HCT116 (cell line): Measurements from ENCODE around the gene SLC25A22. TPM values are rescaled to one million over a fixed set of nuclear protein-coding genes. Genes with fewer than 3 reads are reported as not detected.
A peak's percentile ranks its signal among the peaks of the same experiment; 100 is the strongest.

Experiments used
- ATAC-seq: fragments of 200-7000 bp; cut with Tn5 transposase; 2 replicates; pipeline ENCODE4 v1.9.1; 2020; ENCODE audit warnings: mild to moderate bottlenecking, moderate library complexity
- BruUV-seq: library from RNA; stranded (reverse); fragments of 400-500 nt; replicated peaks from 2 replicates; lab custom pipeline; 2021; lab: Mats Ljungman, UMichigan
- CTCF ChIA-PET: fragments of 300-600 bp; sonication (Branson Sonifier 250); formaldehyde crosslinking; loops from one replicate; lab custom pipeline; 2021; ENCODE audit warnings: antibody characterized with exemption; lab: Charles Lee
- POLR2A ChIA-PET: fragments of 300-600, 350-600 bp; sonication (Branson Sonifier 250); formaldehyde crosslinking; loops from one replicate; lab custom pipeline; 2021; ENCODE audit warnings: antibody characterized with exemption; lab: Charles Lee
- RAD21 ChIA-PET, 2 experiments: fragments of 300-600 bp; sonication (Branson Sonifier 250); formaldehyde crosslinking; loops; one replicate each; lab custom pipeline; 2023; ENCODE audit warnings: low total read pairs in 2 of 2; ENCODE audit not compliant: uncharacterized antibody in 2 of 2, unreplicated experiment in 2 of 2, low non-redundant PET in 1 of 2; lab: Charles Lee
- DNase-seq: peaks from one replicate; pipeline ENCODE4 v3.0.0-alpha.2; 2010; ENCODE audit warnings: low read depth, low spot score
- H2AFZ ChIP-seq: fragments of 200-600 bp; shearing (Covaris generic), sonication (generic); 2 replicates; pipeline ENCODE4 v1.6.1; 2017; ENCODE audit warnings: low read depth, mixed run types, mixed read lengths, antibody characterized with exemption, low read length; ENCODE audit not compliant: poor library complexity, severe bottlenecking
- H3K27ac ChIP-seq: 2 replicates; pipeline ENCODE4 v1.5.1; 2012; ENCODE audit warnings: low read depth, low read length
- H3K27me3 ChIP-seq: fragments of 200-600 bp; sonication (generic); 2 replicates; pipeline ENCODE4 v1.6.1; 2016; ENCODE audit warnings: mixed run types, low read length, mixed read lengths; ENCODE audit not compliant: insufficient read depth
- H3K36me3 ChIP-seq, 2 experiments: fragments of 200-500 bp in 1 of 2; fragments of 200-600 bp in 1 of 2; sonication (Bioruptor generic) in 1 of 2; sonication (generic) in 1 of 2; 2 replicates each; pipeline versions ENCODE4 v1.5.1 to v1.6.1; 2014 to 2016; ENCODE audit warnings: low read length in 2 of 2, inconsistent platforms in 1 of 2, mixed read lengths in 1 of 2, mixed run types in 1 of 2; ENCODE audit not compliant: insufficient read depth in 2 of 2, control insufficient read depth in 1 of 2
- H3K4me1 ChIP-seq, 2 experiments: fragments of 200-600 bp in 1 of 2; sonication (generic) in 1 of 2; 2 replicates each; pipeline versions ENCODE4 v1.5.1 to v1.6.1; 2012 to 2017; ENCODE audit warnings: low read length in 2 of 2, inconsistent platforms in 1 of 2, mild to moderate bottlenecking in 1 of 2, mixed read lengths in 1 of 2, mixed run types in 1 of 2, moderate library complexity in 1 of 2; ENCODE audit not compliant: insufficient read depth in 2 of 2, control insufficient read depth in 1 of 2
- H3K4me2 ChIP-seq: fragments of 200-600 bp; sonication (generic); 2 replicates; pipeline ENCODE4 v1.6.1; 2017; ENCODE audit warnings: mixed run types, low read length, mixed read lengths
- H3K4me3 ChIP-seq, 2 experiments: fragments of 200-600 bp in 1 of 2; sonication (generic) in 1 of 2; replicated peaks in 1 of 2; 2 replicates each; pipeline ENCODE4 v1.5.1; 2011 to 2016; ENCODE audit warnings: low read length in 2 of 2, control low read depth in 1 of 2, low read depth in 1 of 2, mild to moderate bottlenecking in 1 of 2, mixed read lengths in 1 of 2, mixed run types in 1 of 2
- H3K79me2 ChIP-seq: fragments of 200-600 bp; sonication (generic); 2 replicates; pipeline ENCODE4 v1.6.1; 2017; ENCODE audit warnings: mild to moderate bottlenecking, mixed run types, low read length, moderate library complexity, mixed read lengths; ENCODE audit not compliant: insufficient read depth
- H3K9ac ChIP-seq: fragments of 200-600 bp; sonication (generic); 2 replicates; pipeline ENCODE4 v1.6.1; 2016; ENCODE audit warnings: low read length, mixed read lengths
- H3K9me2 ChIP-seq: fragments of 200-600 bp; sonication (generic), shearing (Covaris generic); 2 replicates; pipeline ENCODE4 v1.6.1; 2017; ENCODE audit warnings: mixed run types, mild to moderate bottlenecking, moderate library complexity; ENCODE audit not compliant: insufficient read depth
- H3K9me3 ChIP-seq, 2 experiments: fragments of 200-500 bp in 1 of 2; fragments of 200-600 bp in 1 of 2; sonication (Bioruptor generic) in 1 of 2; sonication (generic) in 1 of 2; 2 replicates each; pipeline ENCODE4 v1.6.1; 2014 to 2017; ENCODE audit warnings: low read length in 2 of 2, mixed read lengths in 2 of 2, inconsistent platforms in 1 of 2, low read depth in 1 of 2, mild to moderate bottlenecking in 1 of 2, mixed run types in 1 of 2, moderate library complexity in 1 of 2; ENCODE audit not compliant: control insufficient read depth in 1 of 2, insufficient read depth in 1 of 2
- H4K20me1 ChIP-seq: fragments of 200-600 bp; sonication (generic), shearing (Covaris generic); 2 replicates; pipeline ENCODE4 v1.6.1; 2017; ENCODE audit warnings: mixed run types, mild to moderate bottlenecking, moderate library complexity; ENCODE audit not compliant: insufficient read depth
- CBX3 ChIP-seq: IDR thresholded peaks from 2 replicates; pipeline ENCODE4 v1.6.1; 2012; ENCODE audit warnings: low read depth
- CEBPB ChIP-seq: IDR thresholded peaks from 2 replicates; pipeline ENCODE4 v1.6.1; 2012; ENCODE audit warnings: low read depth
- ELF1 ChIP-seq: IDR thresholded peaks from 2 replicates; pipeline ENCODE4 v1.6.1; 2012; ENCODE audit warnings: low read depth, borderline replicate concordance
- EZH2 ChIP-seq: fragments of 200-600 bp; sonication (generic); IDR thresholded peaks from 2 replicates; pipeline ENCODE4 v1.6.1; 2017; ENCODE audit warnings: antibody characterized with exemption, mixed run types
- FOSL1 ChIP-seq: IDR thresholded peaks from 2 replicates; pipeline ENCODE4 v1.6.1; 2012; ENCODE audit warnings: low read depth
- JUND ChIP-seq: IDR thresholded peaks from 2 replicates; pipeline ENCODE4 v1.6.1; 2012
- POLR2A ChIP-seq: IDR thresholded peaks from 2 replicates; pipeline ENCODE4 v1.7.0; 2011; ENCODE audit warnings: borderline replicate concordance; ENCODE audit not compliant: insufficient read depth, insufficient read length; ENCODE audit errors: extremely low read depth
- POLR2AphosphoS5 ChIP-seq: IDR thresholded peaks from 2 replicates; pipeline ENCODE4 v1.6.1; 2011; ENCODE audit warnings: mild to moderate bottlenecking, low read depth, low read length, moderate library complexity
- RAD21 ChIP-seq: IDR thresholded peaks from 2 replicates; pipeline ENCODE4 v1.6.1; 2012; ENCODE audit warnings: low read depth, mild to moderate bottlenecking
- REST ChIP-seq: IDR thresholded peaks from 2 replicates; pipeline ENCODE4 v1.6.1; 2012; ENCODE audit warnings: low read depth
- SIN3A ChIP-seq: IDR thresholded peaks from 2 replicates; pipeline ENCODE4 v1.6.1; 2012; ENCODE audit warnings: low read depth
- SP1 ChIP-seq: IDR thresholded peaks from 2 replicates; pipeline ENCODE4 v1.6.1; 2012; ENCODE audit warnings: low read depth
- SRF ChIP-seq: IDR thresholded peaks from 2 replicates; pipeline ENCODE4 v1.6.1; 2012; ENCODE audit warnings: low read depth
- TCF7L2 ChIP-seq: IDR thresholded peaks from 2 replicates; pipeline ENCODE4 v1.7.0; 2011; ENCODE audit warnings: borderline replicate concordance, inconsistent platforms; ENCODE audit not compliant: insufficient read depth, insufficient read length; ENCODE audit errors: extremely low read depth
- YY1 ChIP-seq: IDR thresholded peaks from 2 replicates; pipeline ENCODE4 v1.6.1; 2011; ENCODE audit warnings: low read length, low read depth, moderate library complexity, mild to moderate bottlenecking; ENCODE audit not compliant: insufficient replicate concordance; ENCODE audit errors: extremely low read depth
- ZBTB33 ChIP-seq: IDR thresholded peaks from 2 replicates; pipeline ENCODE4 v1.6.1; 2011; ENCODE audit warnings: mild to moderate bottlenecking, low read length, moderate library complexity; ENCODE audit not compliant: insufficient replicate concordance; ENCODE audit errors: extremely low read depth
- ZNF274 ChIP-seq: fragments of 200-500 bp; sonication (Bioruptor generic); IDR thresholded peaks from 2 replicates; pipeline ENCODE4 v1.6.1; 2014; ENCODE audit warnings: mild to moderate bottlenecking, low read depth, low read length, inconsistent platforms
- intact Hi-C: fragments of 100-400 bp; cut with micrococcal nuclease; formaldehyde crosslinking; loops from 2 replicates; pipeline ENCODE4 v1.10.0; 2022
- total RNA-seq: library from RNA; stranded (reverse); gene quantifications from one replicate; pipeline ENCODE4 v1.2.1, GENCODE V29; 2021; ENCODE audit not compliant: unreplicated experiment
- TF ChIP-seq, protein P1 (sequence below): IDR thresholded peaks from 2 replicates; pipeline ENCODE4 v1.6.1; 2012
- TF ChIP-seq, protein P2 (sequence below), 3 experiments: fragments of 200-600 bp in 1 of 3; sonication (generic) in 1 of 3; IDR thresholded peaks in 2 of 3; conservative IDR thresholded peaks in 1 of 3; 2 replicates each; pipeline ENCODE4 v1.5.1; 2012 to 2017; ENCODE audit warnings: low read depth in 2 of 3, low read length in 2 of 3, antibody characterized with exemption in 1 of 3, borderline replicate concordance in 1 of 3, control low read depth in 1 of 3, mild to moderate bottlenecking in 1 of 3, mixed read lengths in 1 of 3, mixed run types in 1 of 3, moderate library complexity in 1 of 3; ENCODE audit not compliant: insufficient read depth in 1 of 3

Gene SLC25A22
- total RNA-seq, 1 experiment from 2014 or later = 62.0 TPM

DNA sequence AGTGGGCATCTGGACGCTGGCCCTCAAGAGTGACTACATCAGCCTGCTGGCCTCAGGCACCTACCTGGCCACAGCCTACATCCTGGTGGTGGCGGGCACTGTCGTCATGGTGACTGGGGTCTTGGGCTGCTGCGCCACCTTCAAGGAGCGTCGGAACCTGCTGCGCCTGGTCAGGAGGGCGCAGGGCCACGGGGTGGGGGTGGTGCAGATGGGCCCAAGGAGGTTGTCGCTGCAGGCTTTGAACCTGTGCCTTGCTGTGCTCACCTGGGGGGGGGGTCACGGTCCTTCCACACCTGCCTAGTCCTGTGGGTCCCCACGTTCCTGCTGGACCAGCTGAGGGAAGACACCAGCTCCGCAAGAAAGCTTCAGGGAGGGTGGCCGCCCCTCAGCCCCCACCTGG, 38.2 kb upstream of the SLC25A22 start:
- BruUV-seq = no TSS peak
- POLR2A ChIA-PET = no interaction called here
- no peak for DNase-seq

More for the DNA sequence above, 38.2 kb upstream of the SLC25A22 start:
- TF ChIP-seq JUND (no peak), ELF1 (no peak), CBX3 (no peak), POLR2A (no peak), ZNF274 (no peak), ZBTB33 (no peak), SP1 (no peak), FOSL1 (no peak), SRF (no peak), RAD21 (no peak), YY1 (no peak), REST (no peak), TCF7L2 (no peak), EZH2 (no peak), CEBPB (no peak), SIN3A (no peak), POLR2AphosphoS5 (no peak)
- TF ChIP-seq, protein P1, sequence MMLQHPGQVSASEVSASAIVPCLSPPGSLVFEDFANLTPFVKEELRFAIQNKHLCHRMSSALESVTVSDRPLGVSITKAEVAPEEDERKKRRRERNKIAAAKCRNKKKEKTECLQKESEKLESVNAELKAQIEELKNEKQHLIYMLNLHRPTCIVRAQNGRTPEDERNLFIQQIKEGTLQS = no peak
- TF ChIP-seq, protein P2, sequence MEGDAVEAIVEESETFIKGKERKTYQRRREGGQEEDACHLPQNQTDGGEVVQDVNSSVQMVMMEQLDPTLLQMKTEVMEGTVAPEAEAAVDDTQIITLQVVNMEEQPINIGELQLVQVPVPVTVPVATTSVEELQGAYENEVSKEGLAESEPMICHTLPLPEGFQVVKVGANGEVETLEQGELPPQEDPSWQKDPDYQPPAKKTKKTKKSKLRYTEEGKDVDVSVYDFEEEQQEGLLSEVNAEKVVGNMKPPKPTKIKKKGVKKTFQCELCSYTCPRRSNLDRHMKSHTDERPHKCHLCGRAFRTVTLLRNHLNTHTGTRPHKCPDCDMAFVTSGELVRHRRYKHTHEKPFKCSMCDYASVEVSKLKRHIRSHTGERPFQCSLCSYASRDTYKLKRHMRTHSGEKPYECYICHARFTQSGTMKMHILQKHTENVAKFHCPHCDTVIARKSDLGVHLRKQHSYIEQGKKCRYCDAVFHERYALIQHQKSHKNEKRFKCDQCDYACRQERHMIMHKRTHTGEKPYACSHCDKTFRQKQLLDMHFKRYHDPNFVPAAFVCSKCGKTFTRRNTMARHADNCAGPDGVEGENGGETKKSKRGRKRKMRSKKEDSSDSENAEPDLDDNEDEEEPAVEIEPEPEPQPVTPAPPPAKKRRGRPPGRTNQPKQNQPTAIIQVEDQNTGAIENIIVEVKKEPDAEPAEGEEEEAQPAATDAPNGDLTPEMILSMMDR (IDR thresholded peaks at IDR 0.05 in 2 of 3, conservative IDR thresholded peaks at IDR 0.05 in 1 of 3; ENCODE audit: borderline replicate concordance in 1 of 3, insufficient read depth in 1 of 3, low read depth in 2 of 3, low read length in 2 of 3) = no peak
- peaks cover 43 to 84% of the 10 kb centered on the region in 2 experiments for H3K4me1 ChIP-seq
- no peak overlapping the region for H3K9ac ChIP-seq
- ChIA-PET RAD21 (no interaction called here), CTCF (no interaction called here)
- no peaks in the 10 kb centered on the region for H3K9me3 ChIP-seq
- peaks cover 23% of the 10 kb centered on the region; the same call in 1 of the 2 replicates for H4K20me1 ChIP-seq
- peaks cover 3 to 44% of the 10 kb centered on the region in 2 experiments; a peak in 3 of 4 replicates for H3K36me3 ChIP-seq
- H3K27ac ChIP-seq = peak overlapping the region; percentile 97
- no peaks in the 10 kb centered on the region for H3K27me3 ChIP-seq
- H3K9me2 ChIP-seq = no peaks in the 10 kb centered on the region
- H2AFZ ChIP-seq = no peak overlapping the region
- no peak overlapping the region for H3K4me3 ChIP-seq
- no peak overlapping the region for H3K4me2 ChIP-seq
- peaks cover 80% of the 10 kb centered on the region for H3K79me2 ChIP-seq
- no peak for ATAC-seq
- intact Hi-C loops = no loop called here
